Neural progenitor cell (in vitro differentiated cells): Measurements from ENCODE around the gene FREM1.

Experiments
- CTCF ChIP-seq: fragments of 200-600 bp; sonication (generic); IDR thresholded peaks from 2 replicates; pipeline ENCODE4 v1.5.1; 2017; ENCODE audit warnings: antibody characterized with exemption, mild to moderate bottlenecking
- EZH2 ChIP-seq: fragments of 200-600 bp; sonication (generic); IDR thresholded peaks from 2 replicates; pipeline ENCODE4 v1.6.1; 2017; ENCODE audit warnings: antibody characterized with exemption, mild to moderate bottlenecking, moderate library complexity

- TF ChIP-seq CTCF (no peak), EZH2 (no peak)
Measured at GRCh38 chr9:14812806-14813205, 97.4 kb downstream of the FREM1 start.
